Colon (tissue), 2 donors: ENCODE data around the gene CHPF.
A peak's percentile ranks its signal among the peaks of the same experiment; 100 is the strongest.

ENCODE experiments used
- FAIRE-seq: peaks from 2 replicates; lab custom pipeline; 2012; peaks lifted over from hg19 to GRCh38; lab: Jason Lieb, UNC
- donor health status: control.
- donor health status: control.

CHPF gene

DNA sequence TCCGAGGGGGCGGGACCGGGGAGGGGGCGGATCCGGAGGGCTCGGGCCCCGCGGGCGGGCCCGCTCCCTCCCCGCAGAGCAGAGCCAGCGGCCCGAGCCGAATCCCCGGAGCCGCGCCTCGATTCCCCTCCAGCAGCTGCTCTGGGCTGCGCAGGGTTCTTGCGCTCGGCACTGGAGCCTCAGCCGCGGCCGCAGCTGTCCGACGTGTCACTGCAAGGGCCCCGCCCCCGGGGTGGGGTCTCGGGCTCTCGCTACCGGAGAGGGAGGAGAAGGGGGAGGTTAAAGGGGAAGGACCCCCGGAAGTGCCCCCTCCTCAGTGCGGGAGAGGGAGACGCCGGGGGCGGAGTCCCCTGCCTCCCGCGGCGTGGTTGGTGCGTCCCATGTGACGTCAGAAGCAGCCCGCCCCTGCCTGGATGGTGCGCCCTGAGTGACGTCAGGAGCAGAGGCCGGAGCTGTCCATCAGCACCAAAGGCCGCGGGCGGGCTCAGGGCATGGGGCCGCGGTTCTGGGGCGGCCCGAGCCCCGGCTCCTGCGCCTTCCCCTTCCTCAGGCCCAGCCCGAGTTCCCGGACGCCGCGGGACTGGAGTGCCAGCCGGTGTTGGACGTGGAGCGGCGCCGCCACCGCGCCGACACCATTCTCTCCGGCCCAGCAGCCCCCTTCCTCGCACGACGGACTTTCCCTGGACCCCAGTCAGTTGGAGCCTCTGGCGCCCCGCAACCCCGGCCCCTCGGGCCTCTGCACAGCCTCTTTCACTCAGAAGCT is at the start of gene CHPF, which contains the start of gene TMEM198:
Gene CHPF (minus strand): TSS at position 214 of the 763 bp plus-strand sequence. CDS start 271 bp downstream, outside the sequence.
Gene TMEM198 (plus strand): TSS at position 433 of the 763 bp plus-strand sequence. CDS start 700 bp downstream, outside the sequence.
- peak; percentile 18 for FAIRE-seq

GRCh38 chr2:219593154-219593553 is 49.5 kb upstream of the CHPF start:
- no peak for FAIRE-seq

GRCh38 chr2:219592736-219593135 is 49.1 kb upstream of the CHPF start:
- no peak for FAIRE-seq

DNA sequence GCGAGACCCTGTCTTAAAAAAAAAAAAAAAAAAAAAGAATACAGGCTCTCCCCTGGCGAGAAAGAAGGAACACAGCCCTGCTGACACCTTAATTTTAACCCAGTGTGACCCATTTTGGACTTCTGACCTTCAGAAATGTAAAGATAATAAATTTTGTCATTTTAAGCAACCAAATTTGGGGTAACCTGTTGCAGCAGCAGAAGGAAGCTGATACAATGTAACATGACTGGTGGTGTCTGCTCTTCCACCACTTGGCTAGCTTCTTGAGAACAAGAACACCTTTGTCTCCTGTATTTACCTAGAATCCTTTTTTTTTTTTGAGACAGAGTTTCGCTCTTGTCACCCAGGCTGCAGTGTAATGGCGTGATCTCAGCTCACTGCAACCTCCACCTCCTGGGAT is 47.5 kb upstream of the CHPF start:
- FAIRE-seq: no peak

- no peak for FAIRE-seq
Measured at GRCh38 chr2:219581346-219581745, 37.7 kb upstream of the CHPF start.

DNA sequence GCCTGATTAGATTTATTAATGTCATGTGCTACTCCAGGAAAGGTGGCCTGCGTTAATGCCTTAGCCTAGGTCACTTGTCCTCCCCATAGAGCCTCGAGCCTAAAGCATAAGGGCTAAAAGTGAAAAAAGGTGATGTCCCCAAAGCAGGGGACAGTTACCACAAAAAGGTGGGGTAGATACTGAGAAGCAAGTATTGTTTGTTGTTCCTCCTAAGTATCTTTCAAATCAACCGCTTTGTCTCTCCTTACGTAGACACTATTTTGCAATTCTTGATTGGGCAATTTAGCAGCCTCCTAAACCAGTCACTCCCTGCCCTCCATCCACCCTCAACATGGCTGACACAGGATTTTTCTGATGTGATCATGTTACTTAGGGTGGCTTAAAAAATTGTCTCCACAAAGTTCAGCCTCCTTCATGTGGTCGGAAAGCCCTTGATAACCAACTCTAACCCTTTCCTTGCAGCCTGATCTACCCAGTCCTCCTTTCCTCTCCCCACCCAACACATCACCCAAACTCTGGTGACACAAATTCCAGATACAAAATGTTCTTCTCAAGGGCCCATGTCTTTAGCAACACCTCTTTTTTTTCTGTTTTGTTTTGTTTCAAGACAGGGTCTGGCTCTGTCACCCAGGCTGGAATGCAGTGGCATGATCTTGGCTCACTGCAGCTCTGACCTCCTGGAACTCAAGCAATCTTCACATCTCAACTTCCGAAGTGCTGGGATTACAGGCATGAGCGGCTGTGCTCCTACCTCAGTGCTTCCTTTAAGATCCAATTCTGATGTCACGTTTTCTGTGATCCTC is 35.4 kb upstream of the CHPF start:
- FAIRE-seq: no peak

DNA sequence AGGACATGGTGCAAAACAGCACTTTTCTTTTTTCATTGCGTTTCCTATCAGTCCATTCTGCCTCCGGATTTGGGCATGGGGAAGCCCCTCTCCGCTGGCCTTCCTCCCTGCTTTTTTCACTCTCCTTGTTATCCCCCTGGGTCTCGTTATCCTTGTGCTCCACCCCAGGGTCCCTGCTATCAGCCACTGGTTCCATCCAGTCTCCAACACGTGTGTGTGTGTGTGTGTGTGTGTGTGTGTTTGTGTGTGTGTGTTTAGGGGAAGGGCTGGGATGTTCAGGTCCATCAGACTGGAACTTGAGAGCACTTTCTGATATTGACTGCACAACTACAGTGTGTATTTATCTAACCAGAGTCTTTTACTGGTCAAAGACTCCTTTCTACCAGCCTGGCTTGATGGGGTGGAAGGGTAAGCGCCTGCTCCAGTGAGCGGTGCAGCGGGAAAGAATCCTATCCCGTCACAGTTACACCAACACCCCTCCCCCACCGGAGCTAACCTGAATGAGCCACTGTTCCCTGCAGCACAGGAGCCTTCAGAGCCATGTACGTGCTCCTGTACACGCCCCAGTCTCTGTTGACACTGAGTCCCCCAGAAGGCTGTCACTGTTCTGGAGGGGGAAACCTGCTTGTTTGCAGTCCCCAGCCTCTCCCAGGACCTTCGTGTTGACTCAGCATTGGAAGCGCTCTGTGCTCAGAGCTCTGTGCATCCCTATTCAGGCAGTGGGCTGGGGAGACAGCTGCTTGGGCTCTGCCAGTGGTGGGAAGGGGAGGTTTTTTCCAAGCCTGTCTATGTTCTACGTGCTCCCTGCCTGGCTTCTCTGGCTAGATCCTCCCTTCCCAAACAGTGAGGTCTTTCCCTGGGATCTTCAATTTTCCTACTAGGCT is 33.1 kb upstream of the CHPF start:
- FAIRE-seq: no peak

DNA sequence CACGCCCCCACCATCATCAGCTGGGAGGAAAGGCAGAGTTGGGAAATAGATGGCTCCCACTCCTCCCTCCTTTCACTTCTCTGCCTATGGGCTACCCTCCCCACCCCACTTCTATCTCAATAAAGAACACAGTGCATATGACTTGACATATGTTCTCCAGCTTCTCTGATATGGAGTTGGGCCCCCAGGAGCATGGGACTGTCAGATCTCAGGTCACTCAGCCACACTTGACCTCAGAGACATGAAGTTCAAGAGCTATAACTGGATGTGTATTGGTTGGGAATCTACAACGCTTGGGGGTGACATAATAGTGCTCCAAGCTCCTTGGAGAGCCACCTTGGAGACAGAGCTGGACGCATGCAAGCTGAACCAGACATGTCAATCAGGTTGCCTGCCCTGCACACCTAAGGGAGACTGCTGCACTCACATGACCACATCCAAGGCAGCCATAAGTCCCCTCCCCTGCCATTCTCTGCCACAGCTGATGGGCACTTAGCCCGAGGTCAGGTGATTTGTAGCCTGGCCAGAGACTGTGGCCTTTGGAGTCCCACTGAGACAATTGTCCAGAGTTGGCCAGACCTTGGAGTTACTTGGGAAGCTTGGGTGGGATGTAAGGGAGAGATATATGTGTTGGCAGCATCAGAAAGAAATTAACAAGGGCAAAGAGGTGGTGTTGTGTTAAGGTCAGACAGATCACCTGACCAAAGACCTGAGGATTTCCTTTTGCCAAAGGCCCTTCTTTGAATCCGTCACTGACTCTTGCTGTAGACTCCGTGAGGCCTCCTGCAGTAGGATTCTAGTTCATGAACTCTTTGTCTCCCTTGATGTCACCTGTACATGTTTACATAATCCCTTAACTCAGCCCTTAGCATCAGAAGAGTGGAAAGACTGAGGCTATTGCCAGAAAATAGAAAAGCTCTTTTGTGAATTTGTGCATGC is 32.2 kb upstream of the CHPF start:
- FAIRE-seq: no peak

DNA sequence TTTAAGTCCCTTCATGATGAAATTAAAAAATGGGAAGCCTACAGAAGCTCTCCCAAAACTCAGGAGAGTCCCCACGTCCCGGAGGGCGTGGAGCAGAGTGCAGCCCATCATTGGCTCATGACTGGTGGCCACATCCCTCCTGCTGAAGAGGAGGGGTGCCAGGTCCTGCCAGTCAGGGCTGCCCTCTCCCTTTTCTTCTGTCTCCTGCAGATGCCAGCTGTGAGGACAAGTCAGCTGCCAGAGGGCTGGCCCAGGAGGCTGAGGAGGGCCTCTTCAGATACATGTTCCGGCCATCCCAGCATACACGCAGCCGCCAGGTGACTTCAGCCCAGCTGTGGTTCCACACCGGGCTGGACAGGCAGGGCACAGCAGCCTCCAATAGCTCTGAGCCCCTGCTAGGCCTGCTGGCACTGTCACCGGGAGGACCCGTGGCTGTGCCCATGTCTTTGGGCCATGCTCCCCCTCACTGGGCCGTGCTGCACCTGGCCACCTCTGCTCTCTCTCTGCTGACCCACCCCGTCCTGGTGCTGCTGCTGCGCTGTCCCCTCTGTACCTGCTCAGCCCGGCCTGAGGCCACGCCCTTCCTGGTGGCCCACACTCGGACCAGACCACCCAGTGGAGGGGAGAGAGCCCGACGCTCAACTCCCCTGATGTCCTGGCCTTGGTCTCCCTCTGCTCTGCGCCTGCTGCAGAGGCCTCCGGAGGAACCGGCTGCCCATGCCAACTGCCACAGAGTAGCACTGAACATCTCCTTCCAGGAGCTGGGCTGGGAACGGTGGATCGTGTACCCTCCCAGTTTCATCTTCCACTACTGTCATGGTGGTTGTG is 31.1 kb upstream of the CHPF start:
- FAIRE-seq: no peak

DNA sequence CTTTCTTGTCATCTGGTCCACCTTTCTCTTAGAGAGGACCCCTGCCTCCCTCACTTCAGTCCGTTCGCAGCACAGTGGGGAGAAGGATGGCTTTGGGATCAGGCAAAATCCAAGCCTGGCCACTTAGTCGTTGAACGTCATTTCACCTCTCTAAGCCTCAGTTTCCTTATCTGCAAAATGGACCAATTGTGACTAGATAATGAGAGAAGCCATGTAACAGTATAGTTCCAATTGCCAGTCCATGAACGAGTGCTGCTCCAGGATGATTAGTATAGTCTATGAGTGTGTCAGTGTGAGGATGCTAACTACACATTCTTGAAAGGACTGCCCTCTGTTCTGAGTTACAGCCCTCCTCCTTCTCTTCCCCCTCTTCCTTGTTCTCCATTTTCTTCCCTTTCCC is 29.6 kb upstream of the CHPF start:
- no peak for FAIRE-seq

GRCh38 chr2:219572237-219573001 is 28.8 kb upstream of the CHPF start, which contains the start of gene INHA:
Gene INHA, plus strand, starts transcription at chr2:219572310. Its CDS starts 65 bp downstream, at chr2:219572375.
- FAIRE-seq: no peak

DNA sequence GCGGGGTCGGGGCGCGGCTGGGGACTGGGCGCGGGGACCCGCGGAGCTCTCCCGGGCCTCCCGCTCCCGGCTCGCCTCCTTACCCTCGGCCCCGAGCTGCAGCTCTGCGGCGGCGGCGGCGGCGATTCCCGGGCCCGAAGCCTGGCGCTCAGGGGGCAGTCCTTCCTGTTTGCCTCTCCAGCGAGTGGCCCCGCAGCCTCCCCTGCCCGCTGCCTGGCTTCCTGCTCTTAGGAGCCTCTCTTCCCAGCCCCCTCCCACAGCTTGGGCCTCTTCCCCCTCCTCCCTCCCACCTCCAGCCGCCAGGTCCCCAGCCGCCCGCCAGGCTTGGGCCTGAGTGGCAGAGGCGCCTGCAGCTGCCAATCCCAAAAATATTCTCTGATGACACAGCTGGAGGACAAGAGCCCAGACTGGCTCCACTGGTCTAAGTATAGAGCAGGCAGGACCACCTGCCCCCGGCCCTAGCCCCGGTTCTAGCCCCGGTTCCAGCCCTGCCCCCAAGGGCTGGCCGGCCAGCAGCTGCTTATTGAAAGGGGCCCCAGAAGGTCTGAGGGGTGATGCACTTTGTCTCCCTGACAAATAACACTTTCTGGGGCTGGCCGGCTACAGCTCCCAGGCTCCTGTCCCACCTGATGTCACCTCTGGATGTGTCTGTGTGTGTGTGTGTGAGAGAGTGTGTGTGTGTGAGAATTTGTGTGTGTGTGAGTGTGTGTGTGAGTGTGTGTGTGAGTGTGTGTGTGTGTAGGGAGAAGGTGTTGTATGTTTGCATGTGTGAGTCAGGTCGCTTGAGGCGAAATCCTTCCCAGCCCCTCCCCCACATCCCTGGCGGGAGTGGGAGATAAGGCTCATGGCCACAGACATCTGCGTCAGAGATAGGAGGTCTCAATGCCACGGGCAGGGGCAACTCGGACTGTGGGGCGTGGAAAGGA is 28.0 kb upstream of the CHPF start, which contains the start of gene OBSL1:
Gene OBSL1 (minus strand): TSS at position 229 of the 926 bp plus-strand sequence. CDS start 307 bp downstream, outside the sequence.
- FAIRE-seq: no peak

GRCh38 chr2:219570924-219571310 is 27.3 kb upstream of the CHPF start:
- FAIRE-seq: no peak

- FAIRE-seq: no peak
Measured at GRCh38 chr2:219570194-219570923, 26.8 kb upstream of the CHPF start.

GRCh38 chr2:219569635-219570034 is 26.0 kb upstream of the CHPF start:
- FAIRE-seq: no peak

DNA sequence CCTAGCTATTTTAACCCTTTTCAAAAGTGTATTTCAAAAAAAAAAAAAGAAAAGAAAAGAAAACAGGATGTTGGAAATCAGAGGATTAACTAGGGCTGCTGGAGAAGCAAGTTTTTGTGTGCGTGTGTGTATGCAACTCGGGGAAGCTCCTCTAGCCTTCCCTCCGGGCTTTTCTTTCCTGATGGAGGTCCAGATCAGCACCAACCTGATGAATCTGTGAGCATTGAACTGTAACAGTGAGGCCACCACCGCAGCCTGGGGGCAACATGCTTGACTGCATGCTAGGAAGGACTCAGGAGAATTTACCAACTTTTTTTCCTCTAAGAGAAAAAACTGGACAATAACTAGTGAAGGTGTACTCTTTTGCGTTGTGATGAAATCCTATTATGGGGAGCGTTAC is 25.4 kb upstream of the CHPF start:
- FAIRE-seq: no peak

- FAIRE-seq: no peak
Measured at GRCh38 chr2:219567791-219568361, 24.3 kb upstream of the CHPF start.
